RWPE2 (cell line): ENCODE results near the gene GNG13.
A peak's percentile ranks its signal among the peaks of the same experiment; 100 is the strongest.
"Not testable (repeated sequence)": the region's sequence is repeated elsewhere in the genome, so short reads cannot be mapped to it uniquely, and the experiment has no call there.

Experiments used
- ATAC-seq: fragments of 200-7000 bp; cut with Tn5 transposase; 3 replicates; pipeline ENCODE4 v1.9.1; 2021; ENCODE audit warnings: low read depth
- DNase-seq: peaks from one replicate; pipeline ENCODE4 v3.0.0-alpha.2; 2020; ENCODE audit warnings: low spot score
- H3K27ac ChIP-seq: fragments of 450-650 bp; 2 replicates; pipeline ENCODE4 v1.5.1; 2017; ENCODE audit warnings: mild to moderate bottlenecking; ENCODE audit not compliant: poor library complexity, severe bottlenecking
- H3K27me3 ChIP-seq: fragments of 250-450 bp; sonication (Bioruptor Pico); 2 replicates; pipeline ENCODE4 v1.5.1; 2021; ENCODE audit warnings: mild to moderate bottlenecking, moderate library complexity; ENCODE audit not compliant: insufficient read depth, poor library complexity, severe bottlenecking
- H3K36me3 ChIP-seq: fragments of 250-450 bp; sonication (Bioruptor Pico); 2 replicates; pipeline ENCODE4 v1.5.1; 2020; ENCODE audit warnings: low read depth, mild to moderate bottlenecking, moderate library complexity
- H3K4me1 ChIP-seq: fragments of 250-450 bp; sonication (Bioruptor Pico); 2 replicates; pipeline ENCODE4 v1.5.1; 2021; ENCODE audit warnings: mild to moderate bottlenecking, moderate library complexity; ENCODE audit not compliant: insufficient read depth, poor library complexity, severe bottlenecking
- H3K4me3 ChIP-seq: fragments of 250-450 bp; sonication (Bioruptor Pico); 2 replicates; pipeline ENCODE4 v1.5.1; 2021; ENCODE audit warnings: mild to moderate bottlenecking, moderate library complexity; ENCODE audit not compliant: severe bottlenecking
- H3K9me3 ChIP-seq: fragments of 250-450 bp; sonication (Bioruptor Pico); 2 replicates; pipeline ENCODE4 v1.5.1; 2021; ENCODE audit warnings: mild to moderate bottlenecking, moderate library complexity; ENCODE audit not compliant: severe bottlenecking
- TF ChIP-seq, protein P1 (sequence below): fragments of 450-650 bp; IDR thresholded peaks from one replicate; pipeline ENCODE4 v1.5.1; 2017; ENCODE audit warnings: mild to moderate bottlenecking, moderate library complexity; ENCODE audit not compliant: poor library complexity, severe bottlenecking

The GNG13 gene

GRCh38 chr16:838741-839140, 38.2 kb upstream of the GNG13 start:
- Histone ChIP-seq H3K4me1 (no peaks in the 10 kb centered on the region), H3K27me3 (peaks cover 2% of the 10 kb centered on the region), H3K4me3 (no peak overlapping the region), H3K36me3 (no peaks in the 10 kb centered on the region), H3K27ac (no peak overlapping the region), H3K9me3 (peaks cover 5% of the 10 kb centered on the region)
- no peak for DNase-seq
- no peak for ATAC-seq
- TF ChIP-seq, protein P1, sequence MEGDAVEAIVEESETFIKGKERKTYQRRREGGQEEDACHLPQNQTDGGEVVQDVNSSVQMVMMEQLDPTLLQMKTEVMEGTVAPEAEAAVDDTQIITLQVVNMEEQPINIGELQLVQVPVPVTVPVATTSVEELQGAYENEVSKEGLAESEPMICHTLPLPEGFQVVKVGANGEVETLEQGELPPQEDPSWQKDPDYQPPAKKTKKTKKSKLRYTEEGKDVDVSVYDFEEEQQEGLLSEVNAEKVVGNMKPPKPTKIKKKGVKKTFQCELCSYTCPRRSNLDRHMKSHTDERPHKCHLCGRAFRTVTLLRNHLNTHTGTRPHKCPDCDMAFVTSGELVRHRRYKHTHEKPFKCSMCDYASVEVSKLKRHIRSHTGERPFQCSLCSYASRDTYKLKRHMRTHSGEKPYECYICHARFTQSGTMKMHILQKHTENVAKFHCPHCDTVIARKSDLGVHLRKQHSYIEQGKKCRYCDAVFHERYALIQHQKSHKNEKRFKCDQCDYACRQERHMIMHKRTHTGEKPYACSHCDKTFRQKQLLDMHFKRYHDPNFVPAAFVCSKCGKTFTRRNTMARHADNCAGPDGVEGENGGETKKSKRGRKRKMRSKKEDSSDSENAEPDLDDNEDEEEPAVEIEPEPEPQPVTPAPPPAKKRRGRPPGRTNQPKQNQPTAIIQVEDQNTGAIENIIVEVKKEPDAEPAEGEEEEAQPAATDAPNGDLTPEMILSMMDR, result no peak

GRCh38 chr16:836822-837221, 36.3 kb upstream of the GNG13 start:
- H3K27me3 ChIP-seq, result peaks cover 16% of the 10 kb centered on the region
- DNase-seq, H3K27ac ChIP-seq, H3K36me3 ChIP-seq, H3K4me3 ChIP-seq, H3K9me3 ChIP-seq, H3K4me1 ChIP-seq, ATAC-seq: not testable (repeated sequence)

DNA sequence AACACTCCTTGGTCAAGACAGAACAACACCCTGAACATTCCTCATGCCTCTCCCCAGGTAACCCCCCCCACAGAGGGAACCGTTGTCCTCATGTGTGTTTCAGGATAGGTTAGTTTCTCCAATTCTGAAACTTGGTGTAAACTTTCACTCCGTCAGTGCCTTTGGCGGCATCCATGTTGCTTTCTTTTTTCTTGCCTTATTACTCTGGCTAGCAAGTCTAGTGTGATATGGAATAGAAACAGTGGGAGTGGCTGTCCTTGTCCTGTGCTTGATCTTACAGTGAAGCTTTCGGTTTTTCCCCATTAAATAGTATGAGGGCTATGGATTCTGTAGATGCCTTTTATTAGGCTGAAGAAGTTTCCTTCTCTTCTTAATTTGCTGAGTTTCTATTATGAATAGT, 35.7 kb upstream of the GNG13 start:
- TF ChIP-seq, protein P1, result no peak
- Histone ChIP-seq H3K9me3 (peaks cover 5% of the 10 kb centered on the region), H3K36me3 (no peaks in the 10 kb centered on the region), H3K27me3 (peaks cover 16% of the 10 kb centered on the region), H3K27ac (no peak overlapping the region), H3K4me3 (no peak overlapping the region), H3K4me1 (no peaks in the 10 kb centered on the region)
- ATAC-seq (no peak), DNase-seq (no peak)

- peaks cover 5% of the 10 kb centered on the region for H3K9me3 ChIP-seq
- H3K4me3 ChIP-seq, result no peak overlapping the region
- H3K27me3 ChIP-seq, result peaks cover 16% of the 10 kb centered on the region
- no peaks in the 10 kb centered on the region for H3K4me1 ChIP-seq
- no peaks in the 10 kb centered on the region for H3K36me3 ChIP-seq
- no peak overlapping the region for H3K27ac ChIP-seq
- DNase-seq (peak; percentile 57), ATAC-seq (no peak)
- TF ChIP-seq, protein P1, result no peak
Measured at GRCh38 chr16:835373-835772, 34.8 kb upstream of the GNG13 start.

GRCh38 chr16:833411-833810, 32.9 kb upstream of the GNG13 start:
- H3K9me3 ChIP-seq, result peaks cover 5% of the 10 kb centered on the region
- TF ChIP-seq, protein P1, result no peak
- H3K4me3 ChIP-seq, result no peak overlapping the region
- DNase-seq (no peak), ATAC-seq (no peak)
- H3K27me3 ChIP-seq, result peaks cover 16% of the 10 kb centered on the region
- no peaks in the 10 kb centered on the region for H3K4me1 ChIP-seq
- no peaks in the 10 kb centered on the region for H3K36me3 ChIP-seq
- no peak overlapping the region for H3K27ac ChIP-seq
